GM21786 (cell line): ENCODE measurements around the gene MID1.
"Not testable (repeated sequence)": the region's sequence is repeated elsewhere in the genome, so short reads cannot be mapped to it uniquely, and the experiment has no call there.

Experiments
- ATAC-seq: cut with Tn5 transposase; IDR thresholded peaks from one replicate; pipeline ENCODE4 v1.9.1; 2021; ENCODE audit not compliant: unreplicated experiment

MID1 gene

DNA sequence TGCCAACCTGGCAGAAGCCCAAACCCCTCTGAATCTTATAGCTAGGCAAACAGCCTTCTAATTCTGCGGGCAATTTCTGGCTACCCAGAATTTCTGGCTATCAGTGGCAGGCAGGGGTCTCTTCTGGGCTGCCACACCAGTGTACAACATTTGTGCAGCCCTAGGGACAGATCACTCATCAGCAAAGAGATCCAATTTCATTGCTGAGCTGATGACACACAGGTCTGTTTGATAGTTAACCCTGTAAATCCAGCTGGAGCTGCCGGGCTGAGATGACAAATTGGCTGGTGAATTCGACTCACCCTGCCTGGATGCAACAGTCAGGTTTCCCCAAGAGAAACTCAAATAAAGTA lies 2.4 kb downstream of the MID1 start:
- ATAC-seq, result no peak

GRCh38 chrX:10617186-10617998 lies 3.0 kb downstream of the MID1 start:
- ATAC-seq, result no peak

GRCh38 chrX:10615931-10616774 lies 4.2 kb downstream of the MID1 start:
- peak; percentile 69 for ATAC-seq

DNA sequence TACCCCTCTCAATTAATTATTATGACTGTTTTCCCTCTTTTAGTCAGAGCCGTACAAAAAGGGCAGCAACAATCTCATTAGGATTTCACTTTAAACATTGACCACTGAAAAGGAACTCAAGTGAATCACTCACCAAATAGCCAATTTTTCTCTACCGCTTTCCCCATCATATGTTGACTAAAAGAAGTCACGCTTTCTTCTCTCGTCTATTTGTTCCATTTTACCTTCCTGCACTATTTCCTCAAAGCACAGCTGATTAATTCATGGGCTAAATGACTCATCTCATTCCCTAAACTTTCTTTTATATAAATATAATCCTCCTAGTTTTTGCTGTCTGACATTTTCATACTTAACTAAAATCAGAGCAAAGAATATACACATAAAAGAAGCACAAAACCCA lies 8.2 kb downstream of the MID1 start:
- ATAC-seq, result no peak

GRCh38 chrX:10611441-10612090 lies 8.8 kb downstream of the MID1 start:
- no peak for ATAC-seq

- ATAC-seq, result no peak
Observed at GRCh38 chrX:10608099-10608498, 12.3 kb downstream of the MID1 start.

DNA sequence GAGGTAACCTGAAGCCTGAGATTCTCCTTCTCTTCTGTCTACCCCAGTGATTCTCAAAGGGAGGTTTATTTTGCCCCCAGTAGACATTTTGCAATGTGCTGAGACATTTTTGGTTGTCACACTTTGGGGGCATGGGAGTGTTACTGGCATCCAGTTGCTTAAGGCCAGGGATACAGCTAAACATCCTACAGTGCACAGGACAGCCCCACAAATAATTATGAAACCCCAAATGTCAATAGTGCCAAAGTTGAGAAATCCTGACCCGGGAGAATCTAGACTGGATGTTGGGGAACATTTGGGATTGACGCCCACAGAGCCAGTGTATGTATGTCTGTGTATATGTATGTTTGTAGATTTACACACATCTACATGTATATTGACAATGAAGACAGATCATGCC lies 13.2 kb downstream of the MID1 start:
- ATAC-seq, result no peak

DNA sequence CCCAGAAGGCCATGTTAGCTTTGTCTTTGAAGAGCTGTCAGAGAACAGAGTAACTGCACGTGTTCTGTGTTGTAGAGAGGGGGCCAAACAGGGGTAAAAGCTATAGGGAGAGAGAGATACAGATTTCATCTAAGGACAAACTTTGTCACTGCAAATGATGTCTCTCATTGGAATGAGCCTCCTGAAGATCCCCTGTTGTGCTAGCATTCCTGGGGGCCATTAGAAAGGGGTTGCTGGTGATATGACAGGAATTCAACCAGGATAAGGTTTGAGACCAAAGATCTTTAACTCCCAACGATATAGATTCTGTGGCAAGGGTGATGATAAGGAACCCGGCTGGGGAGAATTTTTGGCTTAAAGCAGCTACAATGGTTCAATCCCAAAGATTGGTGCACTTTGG lies 16.8 kb downstream of the MID1 start:
- no peak for ATAC-seq

DNA sequence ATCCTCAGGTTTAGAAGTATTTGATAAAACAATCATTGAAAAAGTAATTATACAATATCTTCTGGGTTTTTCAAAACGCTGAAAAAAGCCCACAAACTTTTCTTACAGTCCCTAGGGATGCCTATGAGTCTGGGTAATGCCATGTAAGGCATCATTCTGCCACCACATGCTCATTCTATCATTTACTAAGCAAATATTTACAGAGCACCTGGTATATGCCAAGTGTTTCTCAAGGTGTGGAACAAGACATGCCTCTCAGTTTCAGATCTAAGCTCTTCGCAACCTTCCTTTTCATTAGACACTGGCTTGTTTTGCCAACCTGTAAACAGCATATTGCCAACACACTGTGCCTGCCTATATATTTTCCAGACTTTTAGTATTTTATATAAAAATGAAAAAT lies 17.7 kb downstream of the MID1 start:
- ATAC-seq, result no peak

DNA sequence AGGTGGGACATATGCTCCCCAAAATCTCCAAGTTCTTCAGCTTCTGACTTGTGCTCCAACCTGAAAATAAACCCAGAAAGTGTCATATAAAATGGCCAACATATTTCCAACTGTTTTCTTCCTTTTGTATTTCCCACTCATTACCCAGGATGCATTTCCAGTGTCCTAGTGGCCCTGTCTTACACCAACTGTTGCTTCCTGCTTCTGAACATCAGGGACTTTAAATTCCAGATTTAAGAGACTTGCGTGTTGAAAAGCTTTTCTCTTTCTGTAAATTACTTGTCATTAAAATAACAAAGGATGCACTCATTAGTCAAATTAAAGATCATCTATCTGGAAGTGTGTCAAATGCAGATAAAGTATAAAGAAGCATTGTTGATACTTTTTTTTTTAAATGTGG lies 19.9 kb downstream of the MID1 start:
- ATAC-seq, result no peak

- ATAC-seq, result no peak
Observed at GRCh38 chrX:10598540-10598939, 21.8 kb downstream of the MID1 start.

GRCh38 chrX:10597871-10598270 lies 22.5 kb downstream of the MID1 start:
- ATAC-seq, result no peak

- ATAC-seq, result no peak
Observed at GRCh38 chrX:10591363-10592335, 28.7 kb downstream of the MID1 start.

DNA sequence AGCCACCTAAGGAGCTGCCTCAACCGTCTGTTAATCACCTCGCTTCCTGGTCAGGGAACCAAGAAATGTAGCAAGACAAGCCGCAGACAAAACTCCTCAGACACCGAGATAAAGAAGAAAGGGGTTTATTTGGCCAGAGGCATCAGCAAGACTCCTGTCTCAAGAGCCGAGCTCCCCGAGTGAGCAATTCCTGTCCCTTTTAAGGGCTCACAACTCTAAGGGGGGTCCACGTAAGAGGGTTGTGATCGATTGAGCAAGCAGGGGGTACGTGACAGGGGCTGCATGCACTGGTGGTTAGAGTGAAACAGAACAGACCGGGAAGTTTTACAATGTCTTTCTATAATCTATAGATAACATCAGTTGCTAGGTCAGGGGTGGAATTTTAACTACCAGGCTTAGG lies 30.6 kb downstream of the MID1 start:
- not testable (repeated sequence) for ATAC-seq

GRCh38 chrX:10589098-10589497 lies 31.3 kb downstream of the MID1 start:
- no peak for ATAC-seq

DNA sequence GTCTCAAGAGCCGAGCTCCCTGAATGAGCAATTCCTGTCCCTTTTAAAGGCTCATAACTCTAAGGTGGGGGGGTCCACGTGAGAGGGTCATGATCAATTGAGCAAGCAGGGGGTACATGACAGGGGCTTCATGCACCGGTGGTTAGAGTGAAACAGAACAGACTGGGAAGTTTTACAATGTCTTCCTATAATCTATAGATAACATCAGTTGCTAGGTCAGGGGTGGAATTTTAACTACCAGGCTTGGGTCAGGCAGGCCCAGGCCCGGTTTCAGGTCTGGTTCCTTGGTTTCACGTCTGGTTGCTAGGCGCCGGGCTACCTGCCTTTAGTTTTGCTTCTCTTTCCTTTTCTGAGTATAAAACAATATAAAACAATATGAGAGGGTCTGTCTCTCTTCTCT lies 35.5 kb downstream of the MID1 start:
- not testable (repeated sequence) for ATAC-seq

DNA sequence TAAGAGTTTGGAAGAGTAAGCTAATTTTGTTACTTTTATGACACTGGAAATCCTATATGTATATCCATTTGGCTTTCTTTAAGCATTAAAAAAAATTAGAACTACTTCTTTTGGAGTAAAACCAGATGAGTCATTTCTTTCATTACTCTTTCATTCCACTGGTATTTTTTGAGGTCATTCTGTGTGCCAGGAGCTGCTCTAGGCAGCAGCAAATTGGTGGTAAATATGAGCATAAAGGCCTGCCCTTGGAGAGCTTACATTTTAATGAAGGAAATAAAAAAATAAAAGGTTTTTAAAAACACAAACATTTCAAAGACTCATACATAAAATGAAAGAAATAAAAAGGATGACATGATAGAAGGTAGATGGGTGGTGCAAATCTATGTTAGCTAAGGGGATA lies 37.4 kb downstream of the MID1 start:
- no peak for ATAC-seq

DNA sequence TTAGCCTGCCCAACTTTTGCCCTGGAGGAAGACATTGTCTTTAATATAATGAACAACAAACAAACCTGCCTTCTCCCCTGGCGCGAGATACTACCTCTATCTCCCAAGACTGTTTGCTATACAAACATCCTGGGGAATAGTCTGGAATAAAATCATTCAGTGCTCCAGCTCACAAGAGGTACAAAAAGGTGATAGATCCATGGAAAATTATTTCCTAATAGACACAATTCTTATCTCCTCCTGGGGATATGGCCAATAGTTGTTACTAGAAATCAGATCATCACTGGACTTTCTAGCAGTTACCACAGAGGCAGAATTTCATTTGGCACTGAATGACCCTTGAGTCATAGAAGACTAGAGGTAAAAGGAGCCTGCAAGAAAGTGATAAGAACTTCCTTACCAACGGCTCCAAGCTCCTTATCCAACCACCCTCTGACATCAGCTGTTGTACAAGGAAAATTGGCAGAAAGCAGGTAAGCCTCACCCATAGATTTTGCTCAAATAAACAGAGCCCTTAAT lies 38.1 kb downstream of the MID1 start:
- no peak for ATAC-seq

GRCh38 chrX:10579112-10580011 lies 41.0 kb downstream of the MID1 start:
- ATAC-seq, result no peak
